HG02678 (cell line): ENCODE results near the gene PLA1A.

Source experiments
- ATAC-seq: cut with Tn5 transposase; IDR thresholded peaks from one replicate; pipeline ENCODE4 v1.9.1; 2021; ENCODE audit warnings: mild to moderate bottlenecking, moderate library complexity; ENCODE audit not compliant: unreplicated experiment

PLA1A gene

DNA sequence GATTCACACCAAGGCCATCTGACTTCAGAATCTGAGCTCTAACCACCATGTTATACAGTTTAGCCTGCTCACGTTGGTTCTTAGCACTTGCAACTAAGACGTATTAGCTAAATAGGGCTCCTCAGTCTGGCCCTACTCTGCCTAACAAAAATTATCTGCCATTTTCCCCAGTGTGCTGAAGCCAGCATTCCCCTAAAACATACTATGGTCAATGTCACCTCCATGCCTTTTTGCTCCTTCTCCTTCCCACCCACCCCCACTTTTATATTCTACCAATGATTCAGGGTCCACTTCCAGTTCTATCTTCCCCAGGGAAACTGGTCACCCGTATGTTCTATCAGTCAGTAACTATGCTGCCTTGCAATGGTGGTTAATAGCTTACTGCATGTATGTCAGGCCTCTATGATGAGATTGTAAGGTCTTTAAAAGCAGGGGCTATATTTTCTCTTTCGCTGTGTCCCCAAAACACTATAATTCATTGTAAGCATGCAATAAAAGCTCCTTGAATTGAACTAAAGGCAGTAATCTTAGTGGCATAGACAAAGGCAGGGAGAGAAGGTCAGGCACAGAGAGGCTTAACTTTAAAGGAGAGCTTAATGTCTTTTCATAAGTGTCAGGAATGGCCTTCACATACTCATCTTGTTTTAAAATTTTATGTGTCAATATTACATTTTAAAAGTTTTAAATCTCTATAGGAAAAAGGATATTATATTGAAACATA lies 39.4 kb downstream of the PLA1A start:
- ATAC-seq = no peak

DNA sequence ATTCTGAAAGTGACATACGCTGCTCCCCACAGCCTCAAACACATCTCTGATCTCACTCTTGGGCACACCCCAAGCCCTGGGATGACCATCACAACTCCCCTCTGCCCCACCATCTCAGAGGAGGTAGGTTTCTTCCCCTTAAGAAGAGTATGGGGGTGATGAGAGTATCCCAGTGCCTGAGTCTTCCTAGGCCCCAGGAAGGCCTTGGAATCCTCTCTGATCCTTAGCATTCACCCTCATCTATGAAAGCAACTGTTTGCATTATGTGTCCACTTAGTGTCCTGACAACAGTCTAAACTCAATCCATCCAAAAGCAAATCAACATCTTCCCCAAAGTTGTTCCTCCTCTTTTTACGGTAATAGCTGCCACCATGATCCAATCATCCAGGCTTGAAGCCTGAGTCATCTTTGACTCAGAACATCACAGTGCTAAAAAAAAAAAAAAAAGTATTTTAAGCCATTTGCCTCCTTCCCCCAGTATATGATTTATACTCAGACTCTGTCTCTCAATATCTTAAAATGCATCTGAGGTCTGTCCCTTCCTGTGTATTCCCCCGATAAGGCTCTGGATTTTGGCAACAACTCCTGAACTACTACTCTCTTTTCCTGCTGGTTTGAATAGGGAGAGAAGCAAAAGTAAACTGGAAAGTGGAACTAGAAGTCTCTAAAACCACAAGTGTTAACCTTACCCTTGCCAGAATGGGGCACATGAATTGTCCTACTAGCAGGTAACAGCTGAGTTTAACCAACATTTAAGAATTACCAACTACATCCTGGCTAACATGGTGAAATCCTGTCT lies 40.2 kb downstream of the PLA1A start:
- peak; percentile 39 for ATAC-seq

DNA sequence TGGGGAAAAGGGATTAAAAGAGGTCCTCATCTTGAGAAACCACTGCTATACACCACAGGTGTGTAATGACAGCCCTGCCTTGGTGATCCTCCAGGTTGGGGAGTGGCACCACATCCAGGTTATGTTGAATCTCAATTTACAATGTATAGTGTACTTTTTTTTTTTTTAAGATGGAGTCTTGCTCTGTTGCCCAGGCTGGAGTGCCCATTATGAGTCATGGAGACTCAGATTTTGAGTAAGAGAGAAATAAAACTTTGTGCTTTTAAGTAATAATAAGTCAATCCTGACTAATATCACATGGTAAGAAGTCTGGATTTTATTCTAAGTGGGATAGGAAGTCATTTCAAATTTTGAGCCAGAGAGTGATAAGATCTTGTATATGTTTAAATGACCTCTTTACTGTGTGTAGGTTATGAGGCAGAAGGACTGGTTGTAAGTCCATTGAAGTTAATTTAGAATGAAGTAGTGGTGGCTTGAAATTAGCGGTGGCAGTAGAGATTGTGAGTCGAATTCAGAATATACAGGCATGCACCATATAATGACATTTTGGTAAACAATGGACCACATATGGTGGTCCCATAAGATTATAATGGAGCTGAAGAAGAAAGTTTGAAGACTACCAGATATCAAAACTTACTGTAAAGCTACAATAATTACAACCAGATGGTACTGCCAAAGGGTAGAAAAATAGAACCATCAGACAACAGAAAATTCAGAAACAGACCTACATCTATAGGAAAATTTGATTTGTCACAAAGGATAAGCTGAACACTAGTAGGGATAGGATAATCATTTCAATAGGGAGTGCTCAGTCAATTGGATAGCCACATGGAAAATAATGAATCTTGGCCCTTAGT lies 42.0 kb downstream of the PLA1A start:
- ATAC-seq = no peak

DNA sequence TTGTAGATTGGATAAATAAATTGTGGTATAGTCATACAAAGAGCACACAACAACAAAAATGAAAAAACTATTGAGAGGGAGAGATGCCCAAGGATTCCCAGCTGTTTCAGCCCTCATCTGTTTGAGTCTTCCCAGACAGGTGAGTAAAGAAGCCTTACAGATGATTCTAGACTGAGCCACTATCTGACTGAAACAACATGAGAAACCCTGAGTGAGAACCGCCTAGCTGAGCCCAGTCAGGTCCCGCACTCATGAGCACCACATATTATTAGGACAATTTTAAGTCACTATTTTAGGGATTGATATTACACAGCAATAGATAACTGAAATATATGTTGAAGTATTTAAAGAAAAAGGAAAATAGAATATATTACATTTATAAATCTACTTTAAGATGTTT lies 43.7 kb downstream of the PLA1A start:
- ATAC-seq = no peak

DNA sequence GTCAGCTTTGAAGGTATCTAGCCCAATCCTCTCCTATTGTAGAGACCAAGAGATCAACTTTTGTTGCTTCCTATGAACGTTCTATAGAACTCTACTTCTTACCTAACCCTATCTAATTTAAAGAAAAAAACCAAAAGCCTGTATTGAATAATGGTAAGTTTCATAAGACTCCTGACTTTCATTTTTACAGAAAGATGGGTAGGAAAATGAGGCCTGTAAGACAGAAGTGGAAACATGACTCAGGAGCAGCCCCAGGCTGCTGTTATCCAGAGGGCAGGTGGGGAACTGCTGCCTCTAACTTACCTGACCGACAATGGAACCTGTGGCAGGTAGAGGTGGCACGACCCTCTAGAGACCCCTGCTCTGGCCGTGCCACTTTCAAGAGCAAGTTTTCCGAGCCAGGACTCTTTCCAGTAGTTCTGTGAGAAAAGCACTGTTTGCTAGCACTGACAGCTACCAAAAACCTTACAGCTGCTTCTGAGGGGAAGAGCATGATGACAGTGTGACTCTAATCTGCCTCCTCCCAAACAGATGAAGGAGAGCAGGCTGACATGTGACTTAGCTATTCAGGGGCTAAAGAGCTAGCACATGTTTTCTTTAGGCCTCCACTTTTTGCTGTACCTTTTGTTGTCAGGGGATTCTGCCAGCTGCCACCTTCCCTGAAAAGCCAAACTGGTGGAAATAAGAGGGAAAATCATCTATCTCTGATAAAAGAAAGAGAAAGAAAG lies 45.2 kb downstream of the PLA1A start:
- ATAC-seq = no peak

DNA sequence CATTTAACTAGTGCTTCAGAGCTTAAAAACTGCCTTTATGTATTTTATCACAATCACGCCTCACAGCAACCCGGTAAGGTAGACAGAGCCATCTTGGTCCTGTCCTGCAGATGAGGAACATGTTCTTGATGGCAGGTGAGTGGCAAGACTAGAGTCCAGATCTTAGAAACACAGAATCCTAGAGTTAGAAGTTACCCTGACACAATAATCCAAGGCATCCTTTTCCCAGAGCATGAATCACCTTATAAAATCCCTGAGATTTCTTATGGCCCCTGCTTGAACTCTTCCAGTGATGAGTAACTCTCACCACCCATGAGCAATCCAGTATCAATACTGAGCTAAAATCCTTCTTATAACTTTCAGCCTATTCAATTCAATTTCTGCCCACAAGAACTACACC lies 45.8 kb downstream of the PLA1A start:
- ATAC-seq = no peak

DNA sequence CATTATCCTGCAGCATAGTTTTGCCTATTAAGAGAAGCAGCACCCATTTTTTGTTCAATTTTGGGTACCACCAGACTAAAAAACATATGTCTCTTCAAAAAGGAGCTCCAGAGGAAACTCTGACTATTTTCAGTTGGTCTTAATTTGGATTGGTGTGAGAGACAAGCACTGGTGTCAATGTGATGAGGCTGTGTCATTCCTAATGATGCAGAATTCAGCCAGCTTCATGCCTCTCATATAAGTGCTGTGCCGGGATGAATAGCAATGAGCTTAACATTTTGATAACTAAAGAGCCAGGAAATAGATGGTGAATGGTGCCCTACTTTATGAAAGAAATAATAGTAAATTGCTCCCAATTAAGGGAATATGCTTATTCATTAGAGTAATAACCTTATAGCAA lies 46.8 kb downstream of the PLA1A start:
- ATAC-seq = no peak

DNA sequence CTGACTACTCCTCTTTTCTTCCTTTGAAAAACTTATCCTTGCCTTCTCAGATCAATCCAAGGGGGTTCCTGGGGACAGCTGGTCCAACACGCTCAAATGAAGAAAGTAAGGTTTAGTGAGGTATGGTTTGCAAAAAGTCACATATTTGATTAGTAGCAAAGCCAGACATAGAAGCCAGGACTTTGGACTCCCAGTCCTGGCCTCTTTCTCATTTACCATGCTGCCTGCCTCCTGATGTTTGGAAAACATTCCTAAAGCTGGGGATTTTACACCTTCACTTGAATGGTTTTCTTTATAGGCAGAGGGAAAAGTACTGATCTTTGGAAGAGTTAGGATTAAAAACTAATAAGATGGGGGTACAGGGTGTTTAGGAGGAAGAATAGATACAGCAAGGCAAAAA lies 48.1 kb downstream of the PLA1A start:
- ATAC-seq = no peak

DNA sequence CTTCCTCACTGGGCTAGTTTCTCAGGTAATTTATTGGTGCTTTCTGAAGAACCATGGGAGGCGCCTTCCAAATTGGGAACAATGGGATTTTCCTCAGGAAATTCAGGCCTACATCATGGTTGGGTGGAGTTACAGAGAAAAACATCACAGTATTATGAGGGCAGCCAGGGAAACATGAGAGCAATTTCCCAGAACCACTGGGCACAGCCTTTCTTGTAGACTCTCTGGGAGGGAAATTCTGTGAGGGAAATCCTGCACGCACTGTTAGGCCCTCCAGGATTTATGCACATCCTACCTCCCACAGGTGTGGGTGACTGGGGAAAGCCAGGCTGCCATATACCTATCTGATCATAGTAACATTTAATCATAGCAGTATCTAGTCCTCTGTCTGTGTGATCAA lies 49.5 kb downstream of the PLA1A start:
- no peak for ATAC-seq

DNA sequence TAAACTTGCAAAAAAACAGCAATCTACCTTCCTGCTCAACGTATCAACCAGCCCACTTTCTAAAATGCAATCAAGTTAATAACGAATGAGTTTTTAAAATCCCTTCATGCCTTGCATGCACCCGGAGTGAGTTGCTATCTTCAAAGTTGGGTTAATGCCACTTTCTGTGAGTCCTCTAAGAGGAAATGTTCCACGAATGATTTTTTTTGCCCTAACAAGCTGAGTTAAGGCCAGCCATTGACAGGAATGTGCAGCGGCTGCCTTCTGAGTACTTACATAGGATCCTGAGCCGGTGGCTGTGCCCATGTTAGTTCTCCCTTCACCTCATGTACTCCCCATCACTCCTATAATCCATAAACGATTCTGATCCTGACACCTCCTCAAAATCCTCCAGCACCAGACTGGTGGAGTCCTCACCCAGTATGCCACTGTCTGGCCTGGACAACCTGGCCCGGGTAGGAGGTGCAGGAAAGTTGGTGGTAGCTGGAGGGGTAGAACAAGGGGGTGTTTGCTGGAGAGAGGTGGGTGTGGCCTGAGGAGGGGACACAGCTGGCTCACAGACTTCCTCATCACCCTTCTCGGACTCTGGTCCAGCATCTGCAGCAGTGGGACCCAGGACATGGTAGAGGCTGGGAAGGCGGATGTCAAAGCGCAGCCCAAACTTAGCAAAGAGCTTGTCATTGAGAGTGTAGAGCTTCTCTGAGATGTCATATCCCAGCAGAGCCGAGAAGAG lies 50.3 kb downstream of the PLA1A start:
- no peak for ATAC-seq

DNA sequence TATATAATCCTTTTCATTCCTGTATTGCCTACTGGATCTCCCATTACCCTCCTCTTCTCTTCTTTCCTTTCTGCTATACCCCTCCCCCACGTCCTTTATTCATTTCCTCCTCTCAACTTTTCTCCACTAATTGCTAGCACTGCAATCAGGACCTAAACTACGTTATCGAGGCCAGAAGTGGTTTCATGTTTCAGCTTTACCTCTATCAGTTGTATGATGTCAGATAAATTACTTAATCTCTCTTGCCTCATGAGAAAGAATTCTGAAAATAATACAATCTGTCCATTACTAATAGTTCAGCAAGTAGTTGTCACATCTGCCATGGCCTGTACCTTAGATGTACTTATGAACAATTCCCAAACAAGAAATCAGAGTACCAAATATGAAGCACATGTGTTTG lies 52.1 kb downstream of the PLA1A start:
- ATAC-seq = no peak

DNA sequence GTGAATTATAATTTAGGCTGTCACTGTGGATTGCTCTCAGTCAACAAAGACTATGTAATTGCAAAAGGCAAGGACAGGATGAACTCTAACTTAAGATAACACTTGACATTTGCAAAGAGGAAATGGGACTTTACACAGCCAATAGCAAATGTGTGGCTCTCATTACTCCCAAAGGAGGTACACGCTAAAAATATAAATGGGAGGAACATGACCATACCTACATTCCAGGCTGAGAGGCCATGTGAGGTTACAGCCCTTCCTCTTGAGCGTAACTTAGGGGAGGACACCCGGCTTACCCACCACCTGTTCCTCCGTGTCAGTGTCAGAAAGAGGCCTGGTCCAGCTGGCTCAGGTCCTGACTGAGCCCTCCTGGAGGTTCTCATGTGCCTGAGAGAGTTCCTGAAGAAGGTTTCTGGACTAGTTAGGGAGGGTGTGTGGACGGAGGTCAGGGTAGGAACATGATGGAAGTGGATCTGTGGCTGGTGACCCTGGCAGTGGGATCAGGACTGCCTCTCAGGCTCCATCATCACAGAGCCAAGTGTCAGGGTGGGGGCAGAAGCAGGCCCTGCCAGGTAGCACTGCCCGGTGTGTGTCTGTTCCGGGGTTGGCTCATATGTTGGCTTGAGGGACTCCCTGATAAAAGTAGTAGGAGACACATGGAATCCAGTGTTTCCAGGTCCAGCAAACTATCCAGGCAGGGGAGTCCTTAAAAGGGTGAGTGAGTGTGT lies 54.8 kb downstream of the PLA1A start:
- ATAC-seq = no peak

DNA sequence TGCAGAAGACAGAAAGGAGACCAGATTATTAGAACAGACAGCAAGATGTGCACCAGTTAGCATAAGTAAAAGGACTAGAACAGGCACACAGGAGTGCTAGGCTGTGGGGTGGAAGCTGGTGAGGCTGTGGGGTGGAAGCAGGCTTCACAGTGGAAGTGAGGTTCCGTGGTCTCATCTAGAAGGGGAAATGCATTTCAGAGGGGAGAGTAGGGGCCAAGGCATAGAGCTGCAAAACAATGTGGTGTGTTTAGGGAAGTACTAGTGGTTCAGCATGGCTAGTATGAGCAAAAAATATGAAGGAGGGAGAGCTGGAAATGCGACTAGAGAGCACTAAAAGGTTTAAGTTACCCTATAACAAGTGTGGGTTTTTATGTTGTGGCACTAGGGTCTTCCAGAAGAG lies 56.2 kb downstream of the PLA1A start:
- ATAC-seq = no peak

DNA sequence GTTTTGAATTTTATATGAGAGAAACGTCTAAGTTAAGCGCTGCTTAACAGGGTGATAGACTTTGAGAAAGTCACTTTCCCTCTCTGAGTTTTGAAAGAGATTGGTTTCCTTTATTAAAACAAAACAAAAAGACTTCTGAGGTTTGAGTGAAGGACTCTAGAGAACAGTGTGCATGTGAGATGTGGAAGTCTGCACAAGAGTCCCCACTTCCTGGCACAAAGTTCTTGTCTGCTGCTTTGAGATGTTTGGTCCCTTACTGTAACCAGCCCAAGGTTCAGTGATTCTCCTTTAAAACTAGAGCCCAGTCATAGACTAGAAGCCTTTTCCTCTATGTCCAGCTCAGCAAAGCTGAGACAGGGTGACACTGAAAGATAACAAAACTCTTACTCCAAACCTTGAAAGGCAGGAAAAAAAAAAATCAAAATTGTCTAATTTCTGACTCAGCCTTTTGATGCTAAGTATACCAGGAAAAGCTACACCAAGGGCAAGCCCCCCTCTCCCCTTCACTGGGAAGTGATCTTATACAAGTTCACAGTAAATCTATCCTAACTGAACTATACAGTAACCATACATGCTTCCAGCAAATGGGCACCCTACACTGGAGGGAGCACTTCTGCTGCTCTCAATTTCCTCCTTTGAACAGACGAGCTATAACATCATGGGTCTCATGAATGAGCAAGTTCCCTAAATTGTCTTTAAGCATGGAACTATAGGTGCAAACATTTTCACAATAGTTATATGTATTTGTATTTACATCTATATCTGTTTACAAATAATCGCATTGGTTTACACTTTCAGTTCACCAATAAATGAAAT lies 60.4 kb downstream of the PLA1A start:
- no peak for ATAC-seq

DNA sequence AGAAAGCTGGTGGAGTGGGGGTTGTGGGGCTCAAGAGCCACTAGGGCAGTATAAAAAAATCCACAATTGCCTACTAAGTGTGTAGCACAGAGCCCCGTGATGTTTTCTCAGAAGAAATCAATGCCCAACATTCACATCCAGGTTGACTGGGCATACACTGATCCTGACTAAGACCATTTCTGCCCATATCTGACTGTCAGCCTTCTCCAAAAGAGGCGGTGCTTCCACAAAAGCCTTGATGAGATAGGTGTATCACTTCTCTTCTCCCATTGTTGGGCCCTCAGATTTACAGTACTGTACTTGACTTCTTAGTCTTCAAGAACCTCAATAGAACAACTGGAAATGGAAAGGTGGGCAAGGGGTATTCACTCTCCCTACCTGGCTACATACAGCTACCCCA lies 61.3 kb downstream of the PLA1A start:
- ATAC-seq = no peak

DNA sequence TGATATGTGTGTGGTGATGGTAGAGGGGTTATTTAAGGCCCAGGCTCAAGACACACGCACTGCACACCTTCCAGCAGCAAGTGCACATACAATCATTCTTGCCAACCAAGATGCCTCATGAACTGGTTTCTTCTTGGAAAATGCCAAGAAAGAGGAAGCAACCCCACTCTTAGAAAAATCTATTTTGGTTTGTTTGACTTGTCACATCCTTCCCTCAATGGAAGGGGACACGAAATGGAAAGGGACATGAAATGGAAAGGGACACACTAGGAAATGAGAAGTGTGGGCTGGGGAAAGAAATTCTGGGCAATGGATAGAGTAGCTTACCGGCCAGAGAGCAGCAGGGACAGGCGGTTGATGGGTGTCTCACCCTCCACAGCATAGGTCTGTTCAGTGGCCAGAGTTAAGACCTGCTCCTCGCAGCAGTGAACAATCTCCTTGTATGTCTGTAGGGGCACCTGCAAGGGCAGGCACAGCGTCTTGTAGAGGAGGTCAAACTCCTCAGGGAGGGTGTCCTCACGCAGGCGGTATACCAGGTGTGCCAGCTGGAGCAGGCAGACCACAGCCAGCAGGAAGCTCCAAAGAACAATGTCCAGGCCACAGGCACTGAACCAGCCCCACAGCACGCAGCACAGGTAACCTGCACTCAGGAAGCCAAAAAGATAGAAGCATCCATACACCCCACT lies 62.1 kb downstream of the PLA1A start:
- no peak for ATAC-seq

DNA sequence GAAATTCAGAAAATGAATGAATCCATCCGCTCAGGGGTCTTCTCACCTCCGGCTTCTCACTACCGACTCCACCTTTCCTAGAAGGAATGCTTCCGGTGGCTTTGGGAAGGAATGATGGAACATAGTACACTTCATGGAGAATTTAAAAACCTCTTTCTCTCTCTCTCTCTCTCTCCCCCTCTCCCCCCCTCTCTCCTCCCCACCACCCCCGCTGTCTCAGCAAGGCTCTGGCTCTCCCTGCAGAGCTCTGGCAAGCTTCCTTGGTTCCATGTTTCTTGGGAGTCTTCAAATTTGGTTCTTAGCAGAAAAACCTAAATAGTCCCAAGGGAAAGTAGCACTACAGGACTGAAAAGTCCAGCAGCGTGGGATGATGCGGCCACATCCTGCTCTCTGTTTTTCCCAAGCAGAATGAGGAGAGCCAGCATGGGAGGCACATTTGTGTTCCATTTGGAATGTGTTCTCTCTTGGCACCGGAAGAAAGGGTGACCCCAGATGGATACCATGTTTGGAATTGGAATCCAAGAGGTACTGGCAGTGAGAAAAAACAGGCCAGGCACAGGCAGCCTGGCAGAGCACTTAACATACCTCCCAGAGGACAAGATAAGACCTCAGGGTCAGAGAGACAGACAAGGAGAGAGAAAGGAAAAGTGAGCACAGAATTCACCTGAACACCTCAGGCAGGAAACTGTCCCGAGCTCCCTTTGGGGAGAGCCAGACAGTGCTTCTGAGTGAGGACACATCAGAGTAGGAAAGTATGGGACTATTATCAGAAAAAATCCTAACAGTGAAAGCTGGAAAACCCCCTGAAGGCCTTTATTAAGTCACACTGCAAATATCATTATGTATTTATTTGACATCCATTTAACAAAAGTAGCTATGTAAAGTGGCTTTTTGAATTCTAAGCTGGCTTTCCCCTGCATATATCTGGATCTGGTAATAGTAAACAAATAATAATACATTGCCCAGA lies 63.1 kb downstream of the PLA1A start, which contains the start of gene POPDC2:
Gene POPDC2 (minus strand): TSS at position 116 of the 967 bp plus-strand sequence. CDS start 166 bp downstream, outside the sequence.
- no peak for ATAC-seq
